PC-3 (cell line): ENCODE results near the gene POU2F1.

Source experiments
- CTCF ChIP-seq: fragments of 300-600 bp; sonication (generic); conservative IDR thresholded peaks from 2 replicates; pipeline ENCODE4 v1.5.1; 2017; ENCODE audit warnings: antibody characterized with exemption, low read depth, mild to moderate bottlenecking, low read length
- EZH2 ChIP-seq: fragments of 300-600 bp; sonication (generic); IDR thresholded peaks from one replicate; pipeline ENCODE4 v1.6.1; 2017; ENCODE audit warnings: antibody characterized with exemption, mild to moderate bottlenecking, low read length; ENCODE audit not compliant: unreplicated experiment
- EZH2phosphoT487 ChIP-seq: fragments of 300-600 bp; sonication (generic); IDR thresholded peaks from 2 replicates; pipeline ENCODE4 v1.6.1; 2018; ENCODE audit warnings: mild to moderate bottlenecking, antibody characterized with exemption, low read length, borderline replicate concordance

- no peak for TF ChIP-seq CTCF
- no peak for TF ChIP-seq EZH2
- TF ChIP-seq EZH2phosphoT487 = no peak
Measured at GRCh38 chr1:167332503-167332902, 111.8 kb downstream of the POU2F1 start.
